HepG2 (cell line): Measurements from ENCODE around the gene GLCE.

Experiments used
- CTCF ChIP-seq: sonication (generic); formaldehyde crosslinking; IDR thresholded peaks from 2 replicates; pipeline ENCODE4 v1.5.0; 2020; ENCODE audit warnings: mild to moderate bottlenecking, missing genetic modification reagents, moderate library complexity
- ZNF232 ChIP-seq: sonication (generic); formaldehyde crosslinking; IDR thresholded peaks from 2 replicates; pipeline ENCODE4 v1.4.0; 2020; ENCODE audit warnings: missing genetic modification reagents, borderline replicate concordance
- ZNF513 ChIP-seq: sonication (generic); formaldehyde crosslinking; conservative IDR thresholded peaks from 2 replicates; pipeline ENCODE4 v1.5.0; 2020; ENCODE audit warnings: missing genetic modification reagents

DNA sequence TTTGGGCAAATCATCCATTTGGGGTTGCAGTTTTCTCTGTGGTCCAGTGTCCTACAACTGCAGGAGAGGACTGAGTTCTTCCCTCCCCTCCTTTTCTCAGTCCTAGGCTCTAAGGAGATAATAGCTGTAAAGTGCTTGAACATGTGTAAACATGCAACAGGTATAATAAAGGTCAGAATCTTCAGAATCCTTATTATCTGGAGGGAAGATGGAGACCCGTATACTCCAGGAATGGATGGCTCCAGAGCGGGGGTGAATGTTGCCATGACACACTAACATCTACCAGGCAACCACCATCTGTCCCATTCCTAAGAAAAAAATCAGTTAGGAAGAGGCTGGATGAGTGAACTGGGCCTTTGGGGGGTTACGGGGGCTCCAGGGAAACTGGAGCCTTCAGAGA, 39.7 kb upstream of the GLCE start:
- no peak for TF ChIP-seq ZNF232 (CRISPR knock-in tag)
- no peak for TF ChIP-seq ZNF513 (CRISPR knock-in tag)
- no peak for TF ChIP-seq CTCF
